Measurements from ENCODE around the gene NCOA3.

GRCh38 chr20:47535994-47536393 lies 34.3 kb downstream of the NCOA3 start:
- TF ChIP-seq TARDBP (IDR thresholded peaks at IDR 0.05; ENCODE audit: borderline replicate concordance) (no peak), POLR2A (IDR thresholded peaks at IDR 0.05; ENCODE audit: low read depth, low read length) (no peak), SIN3A (IDR thresholded peaks at IDR 0.05; ENCODE audit: low read depth, low read length) (no peak), RAD51 (IDR thresholded peaks at IDR 0.05) (no peak)

All from GM12878 (cell line).